ENCODE results near the gene MELTF.

The MELTF gene

GRCh38 chr3:196971094-196971698, 58.4 kb downstream of the MELTF start:
- in situ Hi-C loops (cut with MboI; ENCODE audit: low sequenced_read_pairs), result no loop called here

- in situ Hi-C loops (cut with MboI; ENCODE audit: low sequenced_read_pairs), result no loop called here
Measured at GRCh38 chr3:196970547-196971093, 59.0 kb downstream of the MELTF start.

GRCh38 chr3:196969660-196970546, 59.7 kb downstream of the MELTF start:
- in situ Hi-C loops (cut with MboI; ENCODE audit: low sequenced_read_pairs), result no loop called here

GRCh38 chr3:196969134-196969659, 60.4 kb downstream of the MELTF start:
- in situ Hi-C loops (cut with MboI; ENCODE audit: low sequenced_read_pairs), result no loop called here

GRCh38 chr3:196968233-196969133, 61.1 kb downstream of the MELTF start, which contains the start of gene PIGZ:
PIGZ (minus strand) TSS chr3:196968833; CDS start chr3:196952031, 16,802 bp downstream.
- in situ Hi-C loops (cut with MboI; ENCODE audit: low sequenced_read_pairs), result no loop called here

GRCh38 chr3:196967412-196968232, 62.0 kb downstream of the MELTF start:
- in situ Hi-C loops (cut with MboI; ENCODE audit: low sequenced_read_pairs), result no loop called here

GRCh38 chr3:196966526-196967401, 62.9 kb downstream of the MELTF start:
- in situ Hi-C loops (cut with MboI; ENCODE audit: low sequenced_read_pairs), result no loop called here

GRCh38 chr3:196965804-196966173, 63.8 kb downstream of the MELTF start:
- in situ Hi-C loops (cut with MboI; ENCODE audit: low sequenced_read_pairs), result no loop called here

- in situ Hi-C loops (cut with MboI; ENCODE audit: low sequenced_read_pairs), result no loop called here
Measured at GRCh38 chr3:196965112-196965803, 64.4 kb downstream of the MELTF start.

- in situ Hi-C loops (cut with MboI; ENCODE audit: low sequenced_read_pairs), result no loop called here
Measured at GRCh38 chr3:196963631-196963953, 66.0 kb downstream of the MELTF start.

GRCh38 chr3:196962930-196963630, 66.5 kb downstream of the MELTF start:
- in situ Hi-C loops (cut with MboI; ENCODE audit: low sequenced_read_pairs), result no loop called here

GRCh38 chr3:196962108-196962929, 67.3 kb downstream of the MELTF start:
- in situ Hi-C loops (cut with MboI; ENCODE audit: low sequenced_read_pairs), result no loop called here

- in situ Hi-C loops (cut with MboI; ENCODE audit: low sequenced_read_pairs), result no loop called here
Measured at GRCh38 chr3:196954832-196955231, 74.8 kb downstream of the MELTF start.

All from HL-60/S4 treated with phorbol 12-myristate 13-acetate at 8.2 ng/mL for 4 days and 3 days (cell line).